T47D (cell line): ENCODE data around the gene MYRF.
A peak's percentile ranks its signal among the peaks of the same experiment; 100 is the strongest.

Experiments used
- DNase-seq, 2 experiments: peaks; one replicate each; pipeline versions ENCODE4 v3.0.0 to v3.0.0-alpha.2; 2011 to 2012; ENCODE audit warnings: low read depth in 1 of 2, low spot score in 1 of 2
- JUND ChIP-seq: IDR thresholded peaks from 2 replicates; pipeline ENCODE4 v1.6.1; 2012; ENCODE audit warnings: low read depth
- in situ Hi-C: cut with HindIII; loops from 2 replicates; pipeline ENCODE4 v1.10.0; 2016; ENCODE audit warnings: low sequenced_read_pairs, low pct_unique_long_range_greater_than_20kb

The MYRF gene

GRCh38 chr11:61737131-61737530 lies 15.3 kb upstream of the MYRF start:
- no peak for DNase-seq
- in situ Hi-C loops: no loop called here
- TF ChIP-seq JUND: no peak

DNA sequence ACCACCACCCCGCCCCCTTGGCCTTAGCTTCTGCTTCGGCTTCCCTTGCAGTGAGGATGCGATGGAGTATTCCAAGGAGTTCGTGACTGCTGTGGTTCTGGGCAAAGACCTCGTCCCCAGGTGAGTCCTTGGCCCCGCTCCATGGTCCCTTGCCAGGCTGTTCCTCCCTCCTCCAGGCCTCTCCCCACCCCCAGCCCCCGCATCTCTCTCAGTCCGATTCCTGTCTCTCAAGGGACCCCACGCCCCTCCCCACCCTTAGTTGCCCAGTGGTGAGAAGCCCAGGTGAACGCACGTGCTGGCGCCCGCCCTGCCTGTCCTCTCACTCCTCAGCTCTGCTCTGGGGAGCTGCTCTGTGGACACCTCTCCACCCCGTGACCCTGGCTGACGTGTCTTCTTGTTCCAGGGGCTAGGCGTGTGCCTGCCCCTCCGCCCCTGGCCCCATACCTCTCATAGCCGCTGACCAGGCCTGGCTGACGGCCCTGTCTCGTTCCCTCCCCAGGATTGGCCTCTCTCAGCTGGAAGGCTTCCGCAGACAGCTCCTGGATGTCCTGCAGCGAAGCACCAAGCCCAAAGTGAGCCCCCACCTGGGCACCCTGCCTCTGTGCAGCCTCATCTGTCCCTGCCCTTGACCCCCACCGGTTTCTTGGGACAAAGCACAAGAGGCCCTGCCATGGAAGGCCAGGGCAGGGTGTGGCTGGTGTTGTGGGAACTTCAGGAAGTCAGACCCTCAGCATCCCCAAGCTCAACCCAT lies 14.6 kb upstream of the MYRF start:
- in situ Hi-C loops: no loop called here
- no peak for DNase-seq

DNA sequence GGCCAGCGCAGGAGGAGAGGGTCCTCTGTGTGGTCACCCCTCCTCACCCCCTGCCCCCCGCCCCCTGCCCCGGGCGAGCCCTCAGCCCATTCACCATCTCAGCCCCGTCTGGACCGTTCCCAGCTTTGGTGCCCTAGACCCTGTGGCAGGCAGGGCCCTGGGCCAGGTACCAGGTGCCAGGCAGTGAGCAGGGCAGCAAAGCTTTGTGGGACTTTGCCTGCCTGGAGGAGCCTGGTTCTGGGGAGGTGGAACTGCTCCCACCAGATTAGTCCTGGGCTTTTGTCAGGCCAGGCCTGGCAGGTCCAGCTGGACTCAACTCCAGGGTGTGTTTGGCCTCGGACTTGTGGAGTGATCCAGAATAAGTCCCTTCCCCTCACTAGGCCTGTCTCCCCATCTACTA lies 13.7 kb upstream of the MYRF start:
- no peak for TF ChIP-seq JUND
- in situ Hi-C loops: no loop called here
- DNase-seq: no peak

More for the DNA sequence above, 14.6 kb upstream of the MYRF start:
- TF ChIP-seq JUND: no peak

DNA sequence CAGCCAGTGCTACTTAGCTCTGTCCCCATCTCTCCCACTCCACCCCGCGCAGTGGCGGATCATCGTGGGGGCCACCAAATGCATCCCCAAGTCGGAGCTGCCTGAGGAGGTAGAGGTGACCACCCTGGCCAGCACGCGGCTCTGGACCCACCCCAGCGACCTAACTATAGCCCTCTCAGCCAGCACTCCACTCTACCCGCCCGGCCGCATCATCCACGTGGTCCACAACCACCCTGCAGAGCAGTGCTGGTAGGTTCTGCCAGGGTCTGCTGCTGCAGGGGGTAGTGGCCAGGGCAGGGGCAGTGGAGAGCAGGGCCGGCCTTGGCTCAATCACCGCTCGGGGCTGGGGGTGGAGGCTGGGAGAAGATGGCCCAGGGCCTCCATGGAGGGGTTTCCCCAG lies 13.0 kb upstream of the MYRF start:
- in situ Hi-C loops: no loop called here

GRCh38 chr11:61739966-61740365 lies 12.5 kb upstream of the MYRF start:
- TF ChIP-seq JUND: no peak
- in situ Hi-C loops: no loop called here
- no peak for DNase-seq

More for the DNA sequence above, 13.0 kb upstream of the MYRF start:
- DNase-seq: no peak
- TF ChIP-seq JUND: no peak

- TF ChIP-seq JUND: no peak
- in situ Hi-C loops: no loop called here
- peak in 1 of 2 experiments; percentile 48 for DNase-seq
Observed at GRCh38 chr11:61742391-61742790, 10.0 kb upstream of the MYRF start.

DNA sequence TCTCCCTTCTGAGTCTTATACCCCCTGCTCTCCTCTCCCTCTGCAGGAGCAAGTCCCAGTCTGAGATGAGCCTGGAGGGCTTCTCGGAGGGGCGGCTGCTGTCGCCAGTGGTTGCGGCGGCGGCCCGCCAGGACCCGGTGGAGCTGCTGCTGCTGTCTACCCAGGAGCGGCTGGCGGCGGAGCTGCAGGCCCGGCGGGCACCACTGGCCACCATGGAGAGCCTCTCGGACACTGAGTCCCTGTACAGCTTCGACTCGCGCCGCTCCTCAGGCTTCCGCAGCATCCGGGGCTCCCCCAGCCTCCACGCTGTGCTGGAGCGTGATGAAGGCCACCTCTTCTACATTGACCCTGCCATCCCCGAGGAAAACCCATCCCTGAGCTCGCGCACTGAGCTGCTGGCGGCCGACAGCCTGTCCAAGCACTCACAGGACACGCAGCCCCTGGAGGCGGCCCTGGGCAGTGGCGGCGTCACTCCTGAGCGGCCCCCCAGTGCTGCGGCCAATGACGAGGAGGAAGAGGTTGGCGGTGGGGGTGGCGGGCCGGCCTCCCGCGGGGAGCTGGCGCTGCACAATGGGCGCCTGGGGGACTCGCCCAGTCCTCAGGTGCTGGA lies 8.8 kb upstream of the MYRF start:
- no peak for TF ChIP-seq JUND
- in situ Hi-C loops: no loop called here
- no peak for DNase-seq

DNA sequence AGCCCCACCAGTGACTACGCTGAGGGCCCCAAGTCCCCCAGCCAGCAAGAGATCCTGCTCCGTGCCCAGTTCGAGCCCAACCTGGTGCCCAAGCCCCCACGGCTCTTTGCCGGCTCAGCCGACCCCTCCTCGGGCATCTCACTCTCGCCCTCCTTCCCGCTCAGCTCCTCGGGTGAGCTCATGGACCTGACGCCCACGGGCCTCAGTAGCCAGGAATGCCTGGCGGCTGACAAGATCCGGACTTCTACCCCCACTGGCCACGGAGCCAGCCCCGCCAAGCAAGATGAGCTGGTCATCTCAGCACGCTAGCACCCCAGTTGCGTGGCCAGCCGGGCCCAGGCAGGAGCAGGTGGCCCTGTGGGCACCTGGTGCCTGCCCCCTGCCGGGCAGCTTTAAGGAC lies 8.3 kb upstream of the MYRF start:
- no peak for DNase-seq
- no peak for TF ChIP-seq JUND
- in situ Hi-C loops: no loop called here

- no peak for TF ChIP-seq JUND
- no peak for DNase-seq
- in situ Hi-C loops: no loop called here
Observed at GRCh38 chr11:61744609-61745156, 7.8 kb upstream of the MYRF start.

- no peak for TF ChIP-seq JUND
- DNase-seq: no peak
- in situ Hi-C loops: no loop called here
Observed at GRCh38 chr11:61745781-61746441, 6.5 kb upstream of the MYRF start.

- DNase-seq: no peak
- in situ Hi-C loops: no loop called here
- TF ChIP-seq JUND: no peak
Observed at GRCh38 chr11:61746442-61747191, 5.8 kb upstream of the MYRF start.

GRCh38 chr11:61747192-61747966 lies 5.1 kb upstream of the MYRF start:
- in situ Hi-C loops: no loop called here
- TF ChIP-seq JUND: no peak
- DNase-seq: peak; percentile 78 to 83
